ENCODE results near the gene CDK11A.
"Not testable (repeated sequence)": the region's sequence is repeated elsewhere in the genome, so short reads cannot be mapped to it uniquely, and the experiment has no call there.

GRCh38 chr1:1700067-1700466, 24.1 kb downstream of the CDK11A start:
- TF ChIP-seq CTCF, POLR2A, POLR2AphosphoS5 (IDR thresholded peaks at IDR 0.05): not testable (repeated sequence)

Measured in breast epithelium (tissue), 3 donors.